Fibroblast of skin of back (primary cell): ENCODE measurements around the gene REG1A.

Source experiments
- DNase-seq: peaks from one replicate; pipeline ENCODE4 v3.0.0-alpha.2; 2013

REG1A gene

DNA sequence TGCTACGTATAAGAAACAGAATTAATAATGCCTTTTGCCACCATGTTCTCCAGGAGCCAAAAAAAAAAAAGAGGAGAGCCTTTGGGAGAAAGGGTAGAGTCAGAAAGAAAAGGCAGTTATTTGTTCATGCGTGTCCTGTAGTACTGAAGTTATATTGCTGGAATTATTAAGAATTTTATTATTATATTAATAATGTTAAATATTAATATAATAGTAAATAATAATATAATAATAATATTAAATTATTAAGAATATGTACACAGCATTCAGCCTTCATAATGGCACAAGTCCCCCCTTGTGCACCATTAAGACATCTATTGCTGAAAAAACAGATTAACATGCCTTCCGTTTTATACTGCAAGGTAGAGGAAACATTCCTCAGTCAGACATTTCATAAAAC, 8.1 kb downstream of the REG1A start:
- DNase-seq, result no peak

DNA sequence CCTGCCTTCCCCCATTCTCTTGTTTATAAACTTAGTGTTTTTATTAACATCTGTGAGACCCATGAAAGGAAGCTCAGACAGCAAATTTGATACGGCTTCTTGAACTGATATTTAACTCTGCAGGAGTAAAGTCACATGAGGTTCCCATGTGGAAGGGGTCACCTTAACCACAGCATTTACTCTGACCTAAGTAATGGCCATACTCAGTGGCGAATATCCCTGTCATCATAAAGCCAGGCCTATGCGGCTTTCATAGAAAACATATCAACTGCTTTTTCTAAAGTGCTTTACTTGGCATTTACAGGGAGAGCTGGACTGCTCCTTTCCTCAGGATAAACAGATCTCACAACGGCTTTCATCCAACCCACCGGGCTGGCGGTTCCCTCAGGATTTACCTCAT, 9.0 kb downstream of the REG1A start:
- DNase-seq, result no peak

DNA sequence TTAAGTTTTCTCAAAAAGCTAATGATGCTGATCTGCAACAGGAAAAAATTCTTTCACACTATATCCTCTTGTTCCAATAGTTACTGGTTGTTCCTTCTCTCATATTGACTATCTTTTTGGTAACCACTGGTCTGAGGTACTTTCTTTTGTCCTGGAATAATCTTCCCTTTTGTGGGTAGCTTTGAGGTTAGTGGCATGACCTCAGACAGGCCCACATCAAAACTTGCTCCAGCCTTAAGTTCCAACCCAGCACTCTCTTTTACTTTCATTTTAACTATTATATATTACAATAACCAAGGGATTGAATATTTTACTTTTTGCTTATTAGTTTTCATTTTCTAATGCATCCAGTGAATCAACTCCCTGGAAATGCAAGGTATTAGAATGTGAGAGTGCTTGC, 9.5 kb downstream of the REG1A start:
- no peak for DNase-seq

DNA sequence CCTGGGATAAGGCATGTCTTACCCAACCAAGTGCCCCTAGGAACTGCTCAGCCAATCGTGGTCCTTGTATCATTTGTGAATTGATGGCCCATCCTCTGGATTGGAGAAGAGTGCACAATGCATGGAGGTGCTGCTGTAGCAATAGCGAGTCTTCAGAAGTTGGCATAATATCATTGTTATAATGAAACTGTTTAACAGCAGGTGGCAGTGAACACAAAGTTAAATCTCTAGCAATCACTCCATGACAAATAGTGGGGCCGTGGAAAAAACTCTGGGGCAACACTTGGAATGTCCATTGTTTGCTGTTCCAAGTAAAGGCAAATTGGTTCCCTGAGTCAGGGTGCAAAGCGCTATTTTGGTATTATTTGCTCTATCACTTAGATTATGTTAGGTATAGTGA, 11.4 kb downstream of the REG1A start:
- no peak for DNase-seq

DNA sequence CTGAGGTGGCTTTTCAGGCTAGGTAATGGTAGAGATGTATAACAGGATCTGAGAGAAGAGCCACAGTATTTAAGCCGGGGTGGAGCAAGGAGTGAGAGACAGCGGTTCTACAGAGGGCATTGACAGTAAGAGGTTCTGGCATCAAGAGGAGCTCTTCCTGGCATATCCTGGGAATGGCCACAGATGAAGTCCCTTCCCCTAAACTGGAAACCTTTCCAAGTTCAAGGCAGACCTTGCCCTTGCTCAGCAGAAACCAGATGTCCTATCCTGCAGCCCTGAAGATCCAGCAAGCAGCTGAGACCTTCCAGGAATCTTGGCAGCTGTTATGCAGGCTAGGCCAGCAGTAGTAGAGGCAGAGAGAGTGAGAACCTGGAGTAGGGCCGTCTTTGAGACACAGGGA, 18.1 kb downstream of the REG1A start:
- no peak for DNase-seq

DNA sequence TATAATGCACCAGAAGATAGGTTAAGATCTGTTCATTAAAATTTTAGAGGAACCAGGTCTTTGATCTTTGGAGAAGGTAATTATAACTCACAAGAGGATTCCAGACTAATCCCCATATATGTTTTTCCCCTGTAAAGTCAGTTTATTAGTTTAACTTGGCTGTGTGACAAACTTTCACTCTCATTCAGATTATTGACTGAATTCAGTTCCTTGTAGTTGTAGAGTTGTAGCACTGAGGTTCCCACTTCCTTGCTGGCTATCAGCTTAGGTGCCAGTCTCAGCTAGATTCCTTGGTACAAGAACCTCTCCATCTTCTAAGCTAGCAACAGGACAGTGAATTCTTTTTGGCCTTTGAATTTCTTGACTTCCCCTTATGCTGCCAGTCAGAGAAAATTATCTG, 19.1 kb downstream of the REG1A start:
- DNase-seq, result no peak

DNA sequence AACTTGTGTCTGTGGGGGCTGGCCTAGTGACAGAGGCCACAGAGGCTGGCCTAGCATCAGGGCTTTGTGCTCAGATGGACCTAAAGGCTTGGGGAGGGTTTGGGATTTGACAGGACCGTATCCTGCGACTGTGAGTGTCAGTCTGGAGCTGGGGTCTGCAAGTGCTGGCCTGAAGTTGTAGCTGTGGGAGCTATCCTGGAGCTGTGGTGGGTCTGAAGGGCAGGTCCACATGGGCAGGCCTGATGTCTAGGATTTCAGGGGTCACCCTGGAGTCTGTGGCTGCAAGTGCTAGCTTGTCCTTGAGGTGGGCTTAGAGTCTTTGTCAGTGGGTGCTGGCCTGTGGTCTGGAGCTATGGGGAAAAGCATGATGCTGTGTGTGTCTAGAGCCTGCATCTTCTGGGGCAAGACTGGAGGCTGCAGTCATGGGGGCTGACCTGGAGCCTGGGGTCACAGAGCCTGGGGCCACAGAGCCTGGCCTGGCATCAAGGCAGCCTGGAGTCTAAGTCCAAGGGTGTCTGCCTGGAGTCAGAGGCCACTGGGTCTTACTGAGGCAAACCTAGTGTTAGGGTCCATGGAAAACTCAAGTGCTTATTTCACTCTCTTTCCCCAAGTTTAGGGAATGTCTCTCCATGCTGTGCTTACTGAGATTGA, 35.7 kb downstream of the REG1A start:
- DNase-seq, result no peak

DNA sequence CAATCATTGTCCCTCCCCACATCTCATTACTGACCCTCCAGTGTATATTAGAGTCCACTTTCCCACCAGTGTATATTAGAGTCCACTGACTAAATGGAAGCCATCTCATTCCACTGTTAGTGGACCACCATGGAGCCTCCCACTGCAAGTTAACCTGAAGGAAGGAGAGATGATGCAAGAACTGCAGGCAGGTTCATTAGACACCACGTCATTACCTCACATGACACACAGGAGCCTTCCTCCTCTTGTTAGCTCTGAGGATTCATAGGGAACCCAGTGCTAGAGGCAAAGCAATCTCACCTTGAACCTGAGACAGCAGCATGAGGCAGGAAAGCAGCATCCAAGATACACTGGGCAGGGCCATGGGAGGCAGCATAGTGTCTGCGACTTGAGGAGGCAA, 38.7 kb downstream of the REG1A start:
- no peak for DNase-seq

DNA sequence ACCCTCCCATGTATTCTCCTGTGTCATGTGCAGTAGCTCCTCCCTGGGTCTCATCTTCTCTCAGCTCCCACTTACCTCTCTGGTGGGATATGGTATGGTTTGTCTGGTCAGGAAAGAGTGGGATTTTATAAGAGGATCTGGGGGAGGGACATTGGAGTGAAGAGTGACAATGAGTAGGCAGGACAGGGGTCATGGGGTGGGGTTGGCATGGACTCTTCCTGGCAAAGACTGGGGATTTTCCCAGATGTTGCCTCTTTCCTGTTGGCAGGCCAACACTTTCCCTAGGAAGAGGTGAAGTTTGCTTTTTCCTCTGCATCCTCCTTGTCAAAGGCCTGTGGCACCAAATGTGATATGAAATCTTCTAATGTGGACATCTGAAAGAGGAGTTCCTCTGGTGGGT, 39.4 kb downstream of the REG1A start, which contains the start of gene REG3A:
TSS of gene REG3A (minus strand) at position 101 of the 400 bp plus-strand sequence. CDS start 348 bp downstream, outside the sequence.
- DNase-seq, result no peak

DNA sequence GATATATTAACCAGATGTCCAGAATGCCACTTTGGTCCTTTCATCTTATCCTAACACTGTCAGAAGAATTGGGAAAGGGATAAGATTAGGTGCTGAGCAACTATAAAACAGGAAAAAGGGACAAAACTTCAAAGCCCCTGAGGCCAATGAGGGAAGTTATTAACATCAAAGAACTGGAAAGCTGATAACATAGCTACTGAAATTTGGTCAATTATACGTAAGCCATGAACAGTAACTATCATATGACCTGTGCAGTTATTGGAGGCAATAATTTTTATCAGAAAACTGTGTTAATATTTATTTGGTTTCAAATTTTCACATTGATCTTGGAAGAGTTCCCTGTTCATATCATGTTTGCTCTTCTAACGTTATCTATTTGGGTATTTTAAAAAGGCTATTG, 41.8 kb downstream of the REG1A start:
- no peak for DNase-seq

DNA sequence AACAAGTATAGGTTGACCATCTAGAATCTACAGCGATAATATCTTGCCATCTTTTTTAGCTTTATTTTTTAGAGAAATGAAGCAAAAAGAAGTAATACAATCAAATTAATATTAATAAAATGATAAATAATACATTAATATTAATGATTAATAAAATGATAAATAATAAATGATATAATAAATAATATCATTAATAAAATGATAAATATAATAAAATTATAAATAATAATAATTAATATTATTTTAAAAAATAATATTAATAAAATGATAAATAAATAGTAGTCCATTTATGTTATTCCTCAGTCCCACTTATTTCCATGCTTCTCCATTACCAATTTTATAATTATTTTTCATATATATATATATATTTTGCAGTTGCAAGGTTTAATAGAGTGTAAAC, 42.5 kb downstream of the REG1A start:
- no peak for DNase-seq

DNA sequence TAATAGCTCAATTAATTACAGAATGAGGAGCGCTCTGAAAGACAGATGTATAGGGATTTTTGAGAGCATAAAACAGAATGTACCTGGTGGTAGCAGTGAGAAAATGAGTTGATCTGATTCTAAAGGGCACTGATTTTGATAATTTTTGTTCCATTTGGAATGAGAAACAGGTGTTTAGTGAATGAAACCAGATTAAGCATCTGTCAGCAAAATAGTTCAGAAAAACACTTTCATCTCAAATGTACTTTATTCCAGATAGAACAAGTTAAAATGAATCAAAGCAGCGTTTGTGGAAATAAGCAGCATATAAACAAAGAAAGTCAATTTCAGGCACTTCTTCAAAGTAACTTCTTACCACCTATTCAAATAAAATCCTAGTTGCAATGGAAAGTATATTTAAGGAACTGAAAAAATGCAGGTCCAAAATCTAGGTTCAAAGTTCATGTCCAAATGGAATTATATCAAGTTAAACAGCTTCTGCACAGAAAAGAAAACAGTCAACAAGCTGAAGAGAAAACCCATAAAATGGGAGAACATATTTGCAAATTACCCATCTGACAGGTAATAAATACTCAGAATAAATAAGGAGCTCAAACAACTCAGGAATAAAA, 51.2 kb downstream of the REG1A start:
- DNase-seq, result no peak
